ENCODE results near the gene SMPD1. TPM values are rescaled to one million over a fixed set of nuclear protein-coding genes. Genes with fewer than 3 reads are reported as not detected.

The SMPD1 gene
- total RNA-seq, 4 donors from 2014 or later = 27.7 to 67.0 (median 43.2) TPM

DNA sequence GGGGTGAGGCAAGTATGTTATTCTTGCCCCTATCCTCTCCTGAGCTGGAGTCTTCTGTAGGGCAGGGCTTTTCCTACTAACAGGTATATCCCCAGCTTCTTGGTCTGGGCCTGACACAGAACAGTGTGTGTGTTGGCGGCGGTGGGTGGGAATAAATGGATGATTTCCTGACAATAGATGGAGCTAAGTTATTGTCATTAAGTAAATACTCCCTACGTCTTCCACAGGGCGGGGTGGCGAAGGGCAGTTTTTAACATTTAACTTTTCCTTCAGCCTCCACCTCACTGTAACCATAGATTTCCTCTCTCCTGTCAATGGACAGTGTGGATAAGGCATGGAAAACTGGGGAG lies 11.7 kb upstream of the SMPD1 start:
- intact Hi-C loops (cut with DNase I; ENCODE audit: low total_unique reads) (loop anchor here (2.0 to 10.0 kb wide), 2 partner anchors 64 to 126 kb away; no protein-coding TSS in a partner anchor), in situ Hi-C loops (cut with MboI; ENCODE audit: low pct_ligation_motif_present in 1 of 4, low pct_unique_long_range_greater_than_20kb in 1 of 4, low sequenced_read_pairs in 3 of 4) (loop anchor here in 1 of 4 donors (10.0 kb wide), 1 partner anchor 66 kb away; the partner anchor contains the start of gene HPX)
- WGBS, 2 donors (ENCODE audit: low coverage in 1 of 2) = 55% methylated on average over 5 of the region's 5 CpGs; no CpG with 5 or more reads in 1 of the 2 donors
- H3K9me3 ChIP-seq = no peaks in the 10 kb centered on the region
- H3K27me3 ChIP-seq = no peaks in the 10 kb centered on the region
- TF ChIP-seq, protein P1, sequence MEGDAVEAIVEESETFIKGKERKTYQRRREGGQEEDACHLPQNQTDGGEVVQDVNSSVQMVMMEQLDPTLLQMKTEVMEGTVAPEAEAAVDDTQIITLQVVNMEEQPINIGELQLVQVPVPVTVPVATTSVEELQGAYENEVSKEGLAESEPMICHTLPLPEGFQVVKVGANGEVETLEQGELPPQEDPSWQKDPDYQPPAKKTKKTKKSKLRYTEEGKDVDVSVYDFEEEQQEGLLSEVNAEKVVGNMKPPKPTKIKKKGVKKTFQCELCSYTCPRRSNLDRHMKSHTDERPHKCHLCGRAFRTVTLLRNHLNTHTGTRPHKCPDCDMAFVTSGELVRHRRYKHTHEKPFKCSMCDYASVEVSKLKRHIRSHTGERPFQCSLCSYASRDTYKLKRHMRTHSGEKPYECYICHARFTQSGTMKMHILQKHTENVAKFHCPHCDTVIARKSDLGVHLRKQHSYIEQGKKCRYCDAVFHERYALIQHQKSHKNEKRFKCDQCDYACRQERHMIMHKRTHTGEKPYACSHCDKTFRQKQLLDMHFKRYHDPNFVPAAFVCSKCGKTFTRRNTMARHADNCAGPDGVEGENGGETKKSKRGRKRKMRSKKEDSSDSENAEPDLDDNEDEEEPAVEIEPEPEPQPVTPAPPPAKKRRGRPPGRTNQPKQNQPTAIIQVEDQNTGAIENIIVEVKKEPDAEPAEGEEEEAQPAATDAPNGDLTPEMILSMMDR (IDR thresholded peaks at IDR 0.05) = no peak
- TF ChIP-seq EP300 (IDR thresholded peaks at IDR 0.05; ENCODE audit: low read depth) (no peak), POLR2AphosphoS5 (IDR thresholded peaks at IDR 0.05) (no peak), POLR2A (IDR thresholded peaks at IDR 0.05) (no peak)
- H3K4me1 ChIP-seq = peaks cover 0 to 15% (median 0%) of the 10 kb centered on the region in 4 donors
- H3K4me3 ChIP-seq = no peak overlapping the region
- no peak for DNase-seq
- H3K27ac ChIP-seq = no peak overlapping the region
- H3K36me3 ChIP-seq = no peaks in the 10 kb centered on the region

DNA sequence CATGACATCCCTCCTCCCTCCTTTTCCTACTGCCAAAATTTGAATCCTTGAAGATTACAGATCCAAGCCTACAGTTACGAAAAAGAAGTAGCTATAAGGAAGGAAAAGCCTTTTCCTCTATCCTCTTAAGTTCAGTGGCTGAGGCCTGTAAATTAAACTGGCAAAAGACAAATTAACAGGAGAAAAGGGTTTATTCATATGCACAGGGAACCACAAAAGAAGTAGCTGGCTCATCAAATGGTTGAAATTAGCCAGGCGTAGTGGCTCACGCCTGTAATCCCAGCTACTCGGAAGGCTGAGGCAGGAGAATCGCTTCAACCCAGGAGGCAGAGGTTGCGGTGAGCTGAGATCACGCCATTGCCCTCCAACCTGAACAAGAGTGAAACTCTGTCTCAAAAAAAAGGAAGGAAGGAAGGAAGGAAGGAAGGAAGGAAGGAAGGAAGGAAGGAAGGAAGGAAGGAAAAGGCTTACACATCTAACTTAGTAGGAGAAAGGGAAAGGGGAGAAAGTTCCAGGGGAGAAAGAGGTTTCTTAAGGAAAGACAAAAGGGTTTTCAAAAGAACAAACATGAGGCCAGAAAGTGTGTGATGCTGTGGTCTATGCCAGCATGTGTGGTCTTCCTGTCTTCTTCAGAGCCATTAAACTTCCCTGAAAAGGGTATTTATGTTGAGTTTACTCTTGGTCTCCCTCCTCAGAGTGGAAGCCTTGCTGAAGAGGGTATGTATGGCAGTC lies 5.1 kb upstream of the SMPD1 start:
- WGBS, 2 donors (ENCODE audit: low coverage in 1 of 2) = 88 to 100% methylated on average over 1 to 7 of the region's 7 CpGs
- no peaks in the 10 kb centered on the region for H3K9me3 ChIP-seq

DNA sequence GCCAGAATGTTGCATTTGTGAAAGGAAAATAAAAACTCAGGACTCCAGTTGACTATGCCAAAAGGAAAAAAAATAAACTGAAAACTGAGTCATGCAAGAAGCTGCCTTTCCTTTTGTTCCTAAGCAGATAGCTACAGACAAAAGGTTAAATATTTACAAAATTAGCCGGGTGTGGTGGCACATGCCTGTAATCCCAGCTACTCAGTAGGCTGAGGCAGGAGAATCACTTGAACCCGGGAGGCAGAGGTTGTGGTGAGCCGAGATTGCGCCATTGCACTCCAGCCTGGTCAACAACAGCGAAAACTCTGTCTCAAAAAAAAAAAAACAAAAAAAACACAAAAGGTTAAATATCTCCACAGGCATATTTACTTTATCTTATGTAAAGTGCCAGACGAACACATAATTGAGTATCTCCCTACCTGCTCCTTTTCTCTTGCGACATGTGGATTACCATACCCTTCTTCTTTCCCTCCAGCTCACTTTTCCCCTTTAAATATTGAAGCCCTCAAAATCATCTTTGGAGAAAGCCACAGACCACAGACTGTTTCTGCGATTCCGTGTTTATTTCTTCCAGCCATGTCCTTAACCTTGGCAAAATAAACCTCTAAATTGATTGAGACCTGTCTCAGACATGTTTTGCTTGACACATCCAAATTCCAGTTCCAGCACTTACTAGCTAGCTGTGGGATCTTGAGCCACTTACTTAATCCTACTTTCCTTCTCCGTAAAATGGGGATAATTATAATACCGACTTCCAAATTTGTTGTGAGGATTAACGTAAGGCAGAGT lies 2.3 kb upstream of the SMPD1 start:
- Histone ChIP-seq H3K4me3 (no peak overlapping the region), H3K4me1 (peaks cover 6 to 39% (median 23%) of the 10 kb centered on the region in 4 donors), H3K36me3 (no peaks in the 10 kb centered on the region), H3K27me3 (no peaks in the 10 kb centered on the region), H3K9me3 (no peaks in the 10 kb centered on the region), H3K27ac (peak overlapping the region; percentile 85 to 96 (median 93))
- TF ChIP-seq POLR2A (IDR thresholded peaks at IDR 0.05) (no peak), POLR2AphosphoS5 (IDR thresholded peaks at IDR 0.05) (peak in 1 of 3 donors; percentile 58), EP300 (IDR thresholded peaks at IDR 0.05; ENCODE audit: low read depth) (no peak)
- TF ChIP-seq, protein P1 (IDR thresholded peaks at IDR 0.05) = no peak
- 62 to 85% methylated on average over 3 to 12 of the region's 12 CpGs for WGBS, 2 donors (ENCODE audit: low coverage in 1 of 2)
- in situ Hi-C loops (cut with MboI; ENCODE audit: low pct_ligation_motif_present in 1 of 4, low pct_unique_long_range_greater_than_20kb in 1 of 4, low sequenced_read_pairs in 3 of 4) (loop anchor here in 3 of 4 donors (10.0 kb wide), 4 partner anchors 57 to 297 kb away; partner anchors contain the start of genes HPX (in 1 of the 3), ILK (in 1 of the 3), MRPL17 (in 1 of the 3) and RRP8 (in 1 of the 3)), intact Hi-C loops (cut with DNase I; ENCODE audit: low total_unique reads) (no loop called here)
- DNase-seq = no peak

More for the DNA sequence above, 5.1 kb upstream of the SMPD1 start:
- Histone ChIP-seq H3K27ac (no peak overlapping the region), H3K36me3 (no peaks in the 10 kb centered on the region), H3K27me3 (no peaks in the 10 kb centered on the region), H3K4me1 (peaks cover 0 to 26% (median 13%) of the 10 kb centered on the region in 4 donors), H3K4me3 (no peak overlapping the region)
- in situ Hi-C loops (cut with MboI; ENCODE audit: low pct_ligation_motif_present in 1 of 4, low pct_unique_long_range_greater_than_20kb in 1 of 4, low sequenced_read_pairs in 3 of 4) (loop anchor here in 3 of 4 donors (10.0 kb wide), 4 partner anchors 60 to 300 kb away; partner anchors contain the start of genes HPX (in 1 of the 3), ILK (in 1 of the 3), MRPL17 (in 1 of the 3) and RRP8 (in 1 of the 3)), intact Hi-C loops (cut with DNase I; ENCODE audit: low total_unique reads) (no loop called here)
- TF ChIP-seq POLR2A (IDR thresholded peaks at IDR 0.05) = no peak
- TF ChIP-seq EP300 (IDR thresholded peaks at IDR 0.05; ENCODE audit: low read depth) = no peak
- no peak for TF ChIP-seq POLR2AphosphoS5 (IDR thresholded peaks at IDR 0.05)
- TF ChIP-seq, protein P1 (IDR thresholded peaks at IDR 0.05) = no peak
- DNase-seq = no peak

DNA sequence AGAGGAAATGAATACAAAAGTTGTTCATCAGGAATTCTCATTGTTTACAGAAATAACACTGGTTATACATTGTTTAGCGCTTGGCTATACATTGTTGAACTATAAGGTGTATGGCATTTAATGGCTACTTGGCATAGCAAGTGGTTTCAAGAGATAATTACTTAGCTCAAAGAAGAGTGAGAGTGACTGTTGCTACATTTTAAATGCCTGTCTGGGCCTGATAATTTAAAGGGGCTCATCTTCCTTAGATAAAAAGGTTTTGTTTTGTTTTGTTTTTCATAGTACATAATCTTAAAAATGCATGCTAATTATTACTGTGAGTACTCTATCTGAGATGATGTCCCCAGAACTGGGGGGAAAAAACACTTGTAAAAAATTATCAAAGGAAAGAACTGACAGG lies 1.5 kb upstream of the SMPD1 start:
- intact Hi-C loops (cut with DNase I; ENCODE audit: low total_unique reads) (no loop called here), in situ Hi-C loops (cut with MboI; ENCODE audit: low pct_ligation_motif_present in 1 of 4, low pct_unique_long_range_greater_than_20kb in 1 of 4, low sequenced_read_pairs in 3 of 4) (loop anchor here in 3 of 4 donors (10.0 kb wide), 4 partner anchors 56 to 296 kb away; partner anchors contain the start of genes HPX (in 1 of the 3), ILK (in 1 of the 3), MRPL17 (in 1 of the 3) and RRP8 (in 1 of the 3))
- no peak for DNase-seq
- H3K27ac ChIP-seq = peak overlapping the region; percentile 85 to 96 (median 93)
- 78 to 91% methylated on average over 1 of the region's 1 CpG for WGBS, 2 donors (ENCODE audit: low coverage in 1 of 2)
- H3K4me1 ChIP-seq = peaks cover 6 to 39% (median 23%) of the 10 kb centered on the region in 4 donors
- no peaks in the 10 kb centered on the region for H3K27me3 ChIP-seq
- TF ChIP-seq POLR2A (IDR thresholded peaks at IDR 0.05) = no peak
- TF ChIP-seq, protein P1 (IDR thresholded peaks at IDR 0.05) = no peak
- TF ChIP-seq EP300 (IDR thresholded peaks at IDR 0.05; ENCODE audit: low read depth) = no peak
- TF ChIP-seq POLR2AphosphoS5 (IDR thresholded peaks at IDR 0.05) = no peak
- no peak overlapping the region for H3K4me3 ChIP-seq
- H3K9me3 ChIP-seq = no peaks in the 10 kb centered on the region
- H3K36me3 ChIP-seq = no peaks in the 10 kb centered on the region

Data from transverse colon (tissue), 4 donors.